SK-N-SH (cell line): ENCODE measurements around the gene DNMBP. TPM values are rescaled to one million over a fixed set of nuclear protein-coding genes. Genes with fewer than 3 reads are reported as not detected.

Source experiments
- CTCF ChIA-PET: fragments of 300-600, 350-600 bp; formaldehyde crosslinking; extraction: SDS; loops from one replicate; lab custom pipeline; 2021; lab: Yijun Ruan, JAX
- POLR2A ChIA-PET: fragments of 350-600 bp; sonication (Branson Sonifier 250); formaldehyde crosslinking; extraction: SDS; loops from one replicate; lab custom pipeline; 2020; ENCODE audit warnings: antibody characterized with exemption, inconsistent platforms; lab: Yijun Ruan, JAX
- DNase-seq: peaks from one replicate; pipeline ENCODE4 v3.0.0; 2012
- H2AFZ ChIP-seq: fragments of 200-600 bp; sonication (generic); 2 replicates; pipeline ENCODE4 v1.8.1; 2016; ENCODE audit warnings: antibody characterized with exemption, mild to moderate bottlenecking, low read depth
- H3F3A ChIP-seq: fragments of 200-600 bp; sonication (generic); replicated peaks from 2 replicates; pipeline ENCODE3; 2016; ENCODE audit warnings: antibody characterized with exemption, mild to moderate bottlenecking; ENCODE audit not compliant: insufficient read depth
- H3K27ac ChIP-seq, 2 experiments: fragments of 200-500 bp in 1 of 2; fragments of 200-600 bp in 1 of 2; sonication (Bioruptor generic) in 1 of 2; sonication (generic), shearing (Covaris generic) in 1 of 2; 2 replicates each; pipeline versions ENCODE4 v1.5.1 to v1.6.1; 2014 to 2016; ENCODE audit warnings: low read depth in 2 of 2, inconsistent platforms in 1 of 2, low read length in 1 of 2, mild to moderate bottlenecking in 1 of 2, mixed read lengths in 1 of 2
- H3K27me3 ChIP-seq: fragments of 200-600 bp; sonication (generic), shearing (Covaris generic); 2 replicates; pipeline ENCODE4 v1.6.1; 2016; ENCODE audit warnings: mixed run types; ENCODE audit not compliant: insufficient read depth
- H3K36me3 ChIP-seq, 2 experiments: fragments of 200-500 bp in 1 of 2; fragments of 200-600 bp in 1 of 2; sonication (Bioruptor generic) in 1 of 2; sonication (generic) in 1 of 2; replicated peaks in 1 of 2; 2 replicates each; pipeline versions ENCODE3 to v1.5.1; 2014 to 2016; ENCODE audit warnings: low read length in 1 of 2, mild to moderate bottlenecking in 1 of 2; ENCODE audit not compliant: insufficient read depth in 2 of 2, control insufficient read depth in 1 of 2
- H3K4me1 ChIP-seq, 2 experiments: fragments of 200-500 bp in 1 of 2; fragments of 200-600 bp in 1 of 2; sonication (Bioruptor generic) in 1 of 2; sonication (generic), shearing (Covaris generic) in 1 of 2; 2 replicates each; pipeline versions ENCODE4 v1.5.1 to v1.6.1; 2014 to 2016; ENCODE audit warnings: low read depth in 1 of 2, low read length in 1 of 2, mixed run types in 1 of 2; ENCODE audit not compliant: insufficient read depth in 2 of 2, control insufficient read depth in 1 of 2
- H3K4me2 ChIP-seq: fragments of 200-600 bp; sonication (generic), shearing (Covaris generic); 2 replicates; pipeline ENCODE4 v1.6.1; 2017; ENCODE audit warnings: mixed run types
- H3K4me3 ChIP-seq, 2 experiments: fragments of 200-500 bp in 1 of 2; fragments of 200-600 bp in 1 of 2; sonication (Bioruptor generic) in 1 of 2; sonication (generic), shearing (Covaris generic) in 1 of 2; 2 replicates each; pipeline versions ENCODE4 v1.5.1 to v1.8.1; 2014 to 2016; ENCODE audit warnings: low read depth in 2 of 2, inconsistent platforms in 1 of 2, low read length in 1 of 2, mild to moderate bottlenecking in 1 of 2, mixed read lengths in 1 of 2, moderate library complexity in 1 of 2
- H3K79me2 ChIP-seq: fragments of 200-600 bp; sonication (generic); 2 replicates; pipeline ENCODE4 v1.8.1; 2017; ENCODE audit warnings: mild to moderate bottlenecking; ENCODE audit not compliant: insufficient read depth
- H3K9ac ChIP-seq: fragments of 200-600 bp; sonication (generic); 2 replicates; pipeline ENCODE4 v1.6.1; 2017; ENCODE audit warnings: mixed run types
- H3K9me2 ChIP-seq: fragments of 200-600 bp; sonication (generic); 2 replicates; pipeline ENCODE4 v1.6.1; 2017; ENCODE audit warnings: mixed run types
- H3K9me3 ChIP-seq: fragments of 200-600 bp; sonication (generic); 2 replicates; pipeline ENCODE4 v1.6.1; 2017; ENCODE audit warnings: mixed run types, mild to moderate bottlenecking, moderate library complexity
- H4K20me1 ChIP-seq: fragments of 200-600 bp; sonication (generic); 2 replicates; pipeline ENCODE4 v1.6.1; 2017; ENCODE audit warnings: mild to moderate bottlenecking, mixed run types; ENCODE audit not compliant: insufficient read depth
- EP300 ChIP-seq, 2 experiments: IDR thresholded peaks; 2 replicates each; pipeline versions ENCODE4 v1.4.0 to v1.6.1; 2012; ENCODE audit warnings: borderline replicate concordance in 1 of 2, low read depth in 1 of 2, low read length in 1 of 2
- GATA2 ChIP-seq: sonication (generic); formaldehyde crosslinking; IDR thresholded peaks from 2 replicates; pipeline ENCODE4 v1.5.0; 2020; ENCODE audit warnings: mild to moderate bottlenecking, missing genetic modification reagents
- JUND ChIP-seq: IDR thresholded peaks from 2 replicates; pipeline ENCODE4 v1.4.0; 2012
- MAX ChIP-seq: IDR thresholded peaks from 2 replicates; pipeline ENCODE4 v1.4.0; 2012; ENCODE audit warnings: low read depth
- MEF2A ChIP-seq: IDR thresholded peaks from 2 replicates; pipeline ENCODE4 v1.4.0; 2012; ENCODE audit warnings: low read depth, borderline replicate concordance
- MXI1 ChIP-seq: IDR thresholded peaks from 2 replicates; pipeline ENCODE4 v1.6.1; 2012; ENCODE audit warnings: mild to moderate bottlenecking, low read depth, low read length, improper control_type of control experiment
- PBX3 ChIP-seq: IDR thresholded peaks from 2 replicates; pipeline ENCODE4; 2012
- POLR2AphosphoS5 ChIP-seq: IDR thresholded peaks from 2 replicates; pipeline ENCODE4 v1.6.1; 2012; ENCODE audit warnings: low read depth, low read length
- RCOR1 ChIP-seq: fragments of 150-350 bp; IDR thresholded peaks from 2 replicates; pipeline ENCODE4 v1.6.1; 2017; ENCODE audit warnings: antibody characterized with exemption, low read length
- REST ChIP-seq: IDR thresholded peaks from 2 replicates; pipeline ENCODE4 v1.6.1; 2012; ENCODE audit warnings: mild to moderate bottlenecking, low read depth, low read length, moderate library complexity
- SIN3A ChIP-seq: IDR thresholded peaks from 2 replicates; pipeline ENCODE4 v1.6.1; 2012; ENCODE audit warnings: low read depth, mild to moderate bottlenecking, low read length, moderate library complexity, borderline replicate concordance
- TEAD4 ChIP-seq: IDR thresholded peaks from 2 replicates; pipeline ENCODE4 v1.4.0; 2012; ENCODE audit warnings: mild to moderate bottlenecking, borderline replicate concordance; ENCODE audit not compliant: insufficient read depth
- YY1 ChIP-seq: IDR thresholded peaks from 2 replicates; pipeline ENCODE4 v1.4.0; 2012; ENCODE audit warnings: low read depth, mild to moderate bottlenecking
- ZBTB33 ChIP-seq: IDR thresholded peaks from 2 replicates; pipeline ENCODE4 v1.4.0; 2012; ENCODE audit warnings: low read depth, borderline replicate concordance
- WGBS: methylation state at CpG from one replicate; pipeline ENCODE4 v1.1.6; 2017; ENCODE audit warnings: low lambda C conversion rate; 5-methylcytosine and 5-hydroxymethylcytosine counted together
- polyA plus RNA-seq, 3 experiments: library from polyadenylated mRNA; depleted of rRNA; stranded (reverse); fragments of >200 nt; gene quantifications; 2 replicates each; pipeline ENCODE4 v1.2.3, GENCODE V29; 2012
- TF ChIP-seq, protein P1 (sequence below): fragments of 200-600 bp; sonication (generic); IDR thresholded peaks from 2 replicates; pipeline ENCODE4 v1.6.1; 2017; ENCODE audit warnings: antibody characterized with exemption, mild to moderate bottlenecking, moderate library complexity

DNMBP gene
- polyA plus RNA-seq, 1 of the 3 experiments (the other 2 are of a cell fraction) = 40.2 TPM

GRCh38 chr10:99977916-99978315 is 31.8 kb downstream of the DNMBP start (continued):
- no peak for TF ChIP-seq REST
- no peak for TF ChIP-seq TEAD4
- no peak for TF ChIP-seq JUND
- no peak for TF ChIP-seq GATA2 (CRISPR knock-in tag)
- TF ChIP-seq, all 33 proteins: peak for 0

GRCh38 chr10:99976886-99977665 is 32.7 kb downstream of the DNMBP start:
- peak overlapping the region; percentile 63; the same call in 1 of the 2 replicates for H3K9ac ChIP-seq
- ChIA-PET POLR2A (no interaction called here), CTCF (interaction anchor here (1.0 to 2.0 kb wide), 3 partner anchors 10 to 131 kb away, joined by 3 to 11 read pairs (median 4); partner anchors contain the start of gene DNMBP)
- peak overlapping the region; percentile 63; the same call in 1 of the 2 replicates for H3K4me2 ChIP-seq
- H3K27ac ChIP-seq = peak overlapping the region; percentile 69 to 94
- no peak for DNase-seq
- peaks cover 0 to 35% of the 10 kb centered on the region in 2 experiments for H3K36me3 ChIP-seq
- H3K9me3 ChIP-seq = no peaks in the 10 kb centered on the region
- no peak overlapping the region; a peak in 1 of 4 replicates for H3K4me3 ChIP-seq
- H3K79me2 ChIP-seq = peaks cover 96% of the 10 kb centered on the region
- no peaks in the 10 kb centered on the region for H4K20me1 ChIP-seq
- peaks cover 0 to 54% of the 10 kb centered on the region in 2 experiments; a peak in 3 of 4 replicates for H3K4me1 ChIP-seq
- H3K9me2 ChIP-seq = no peaks in the 10 kb centered on the region
- H3F3A ChIP-seq = peaks cover 50% of the 10 kb centered on the region
- 33% methylated on average over 5 of the region's 5 CpGs for whole genome bisulfite sequencing
- no peak overlapping the region for H2AFZ ChIP-seq
- no peaks in the 10 kb centered on the region for H3K27me3 ChIP-seq
- TF ChIP-seq RCOR1 = no peak
- TF ChIP-seq, protein P1, sequence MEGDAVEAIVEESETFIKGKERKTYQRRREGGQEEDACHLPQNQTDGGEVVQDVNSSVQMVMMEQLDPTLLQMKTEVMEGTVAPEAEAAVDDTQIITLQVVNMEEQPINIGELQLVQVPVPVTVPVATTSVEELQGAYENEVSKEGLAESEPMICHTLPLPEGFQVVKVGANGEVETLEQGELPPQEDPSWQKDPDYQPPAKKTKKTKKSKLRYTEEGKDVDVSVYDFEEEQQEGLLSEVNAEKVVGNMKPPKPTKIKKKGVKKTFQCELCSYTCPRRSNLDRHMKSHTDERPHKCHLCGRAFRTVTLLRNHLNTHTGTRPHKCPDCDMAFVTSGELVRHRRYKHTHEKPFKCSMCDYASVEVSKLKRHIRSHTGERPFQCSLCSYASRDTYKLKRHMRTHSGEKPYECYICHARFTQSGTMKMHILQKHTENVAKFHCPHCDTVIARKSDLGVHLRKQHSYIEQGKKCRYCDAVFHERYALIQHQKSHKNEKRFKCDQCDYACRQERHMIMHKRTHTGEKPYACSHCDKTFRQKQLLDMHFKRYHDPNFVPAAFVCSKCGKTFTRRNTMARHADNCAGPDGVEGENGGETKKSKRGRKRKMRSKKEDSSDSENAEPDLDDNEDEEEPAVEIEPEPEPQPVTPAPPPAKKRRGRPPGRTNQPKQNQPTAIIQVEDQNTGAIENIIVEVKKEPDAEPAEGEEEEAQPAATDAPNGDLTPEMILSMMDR = no peak
- TF ChIP-seq EP300 (IDR thresholded peaks at IDR 0.05; ENCODE audit: borderline replicate concordance in 1 of 2, low read depth in 1 of 2, low read length in 1 of 2) = peak in 1 of 2 experiments; percentile 31; a peak in 1 of 4 replicates
- TF ChIP-seq MEF2A = peak; percentile 30; the same call in 1 of the 2 replicates
- TF ChIP-seq PBX3 = peak; percentile 67
- no peak for TF ChIP-seq REST
- TF ChIP-seq SIN3A = no peak
- TF ChIP-seq MXI1 = no peak
- TF ChIP-seq MAX = 0 out of 2 replicates have a peak, but pooled peaks have one; percentile 22
- TF ChIP-seq YY1 = peak; percentile 53; the same call in 1 of the 2 replicates
- no peak for TF ChIP-seq ZBTB33
- TF ChIP-seq POLR2AphosphoS5 = no peak; the same call in 1 of the 2 replicates
